Mucosa of rectum (tissue), 2 donors: ENCODE results near the gene CDIP1.

Experiments
- H3K27ac ChIP-seq, 2 donors: one replicate each; pipeline ENCODE4 v1.7.0; 2013; ENCODE audit warnings: inconsistent platforms in 2 of 2, low read depth in 2 of 2, low read length in 2 of 2
- H3K27me3 ChIP-seq, 2 donors: one replicate each; pipeline ENCODE4 v1.7.0; 2013; ENCODE audit warnings: low read length in 2 of 2; ENCODE audit not compliant: control insufficient read depth in 2 of 2, insufficient read depth in 2 of 2
- H3K36me3 ChIP-seq, 2 donors: one replicate each; pipeline ENCODE4 v1.7.0; 2013; ENCODE audit warnings: low read length in 2 of 2; ENCODE audit not compliant: control insufficient read depth in 2 of 2, insufficient read depth in 2 of 2
- H3K4me1 ChIP-seq, 2 donors: one replicate each; pipeline ENCODE4 v1.7.0; 2013; ENCODE audit warnings: low read length in 2 of 2, mild to moderate bottlenecking in 1 of 2; ENCODE audit not compliant: control insufficient read depth in 2 of 2, insufficient read depth in 2 of 2
- H3K4me3 ChIP-seq, 2 donors: one replicate each; pipeline ENCODE4 v1.7.0; 2013; ENCODE audit warnings: low read length in 2 of 2
- H3K9ac ChIP-seq, 2 donors: one replicate each; pipeline ENCODE4 v1.7.0; 2013; ENCODE audit warnings: low read length in 2 of 2, low read depth in 1 of 2, mild to moderate bottlenecking in 1 of 2
- H3K9me3 ChIP-seq, 2 donors: one replicate each; pipeline ENCODE4 v1.7.0; 2013; ENCODE audit warnings: low read length in 2 of 2; ENCODE audit not compliant: control insufficient read depth in 2 of 2
- donor health status: healthy.
- donor health status: Normal muscosa, but diverticular disease.

The CDIP1 gene

GRCh38 chr16:4531811-4532210 lies 6.8 kb downstream of the CDIP1 start:
- H3K27ac ChIP-seq, result no peak overlapping the region
- H3K36me3 ChIP-seq, result no peaks in the 10 kb centered on the region
- peaks cover 0 to 6% of the 10 kb centered on the region in 2 donors for H3K4me1 ChIP-seq
- H3K27me3 ChIP-seq, result no peaks in the 10 kb centered on the region
- no peak overlapping the region for H3K9ac ChIP-seq
- no peak overlapping the region for H3K4me3 ChIP-seq
- no peaks in the 10 kb centered on the region for H3K9me3 ChIP-seq

- H3K9ac ChIP-seq, result no peak overlapping the region
- H3K36me3 ChIP-seq, result no peaks in the 10 kb centered on the region
- H3K4me1 ChIP-seq, result peaks cover 0 to 6% of the 10 kb centered on the region in 2 donors
- H3K27me3 ChIP-seq, result no peaks in the 10 kb centered on the region
- no peaks in the 10 kb centered on the region for H3K9me3 ChIP-seq
- no peak overlapping the region for H3K4me3 ChIP-seq
- H3K27ac ChIP-seq, result peak overlapping the region; percentile 31 to 34
These were observed 9.2 kb downstream of the CDIP1 start for GRCh38 chr16:4529085-4530060.

- H3K4me1 ChIP-seq, result peaks cover 0 to 6% of the 10 kb centered on the region in 2 donors
- no peaks in the 10 kb centered on the region for H3K27me3 ChIP-seq
- no peaks in the 10 kb centered on the region for H3K9me3 ChIP-seq
- peaks cover 0 to 2% of the 10 kb centered on the region in 2 donors for H3K36me3 ChIP-seq
- no peak overlapping the region for H3K9ac ChIP-seq
- no peak overlapping the region for H3K27ac ChIP-seq
- H3K4me3 ChIP-seq, result no peak overlapping the region
These were observed 12.8 kb downstream of the CDIP1 start for GRCh38 chr16:4525634-4526277.

- Histone ChIP-seq H3K4me1 (peaks cover 0 to 6% of the 10 kb centered on the region in 2 donors), H3K9me3 (no peaks in the 10 kb centered on the region), H3K27ac (no peak overlapping the region), H3K9ac (no peak overlapping the region), H3K4me3 (no peak overlapping the region), H3K36me3 (peaks cover 0 to 2% of the 10 kb centered on the region in 2 donors), H3K27me3 (no peaks in the 10 kb centered on the region)
These were observed 13.5 kb downstream of the CDIP1 start for GRCh38 chr16:4525069-4525468.

GRCh38 chr16:4524571-4524970 lies 14.0 kb downstream of the CDIP1 start:
- H3K9me3 ChIP-seq, result no peaks in the 10 kb centered on the region
- peaks cover 0 to 2% of the 10 kb centered on the region in 2 donors for H3K36me3 ChIP-seq
- no peak overlapping the region for H3K4me3 ChIP-seq
- H3K4me1 ChIP-seq, result peaks cover 0 to 6% of the 10 kb centered on the region in 2 donors
- no peaks in the 10 kb centered on the region for H3K27me3 ChIP-seq
- no peak overlapping the region for H3K9ac ChIP-seq
- H3K27ac ChIP-seq, result no peak overlapping the region

GRCh38 chr16:4523686-4524085 lies 14.9 kb downstream of the CDIP1 start:
- Histone ChIP-seq H3K9ac (no peak overlapping the region), H3K4me1 (no peaks in the 10 kb centered on the region), H3K27ac (no peak overlapping the region)

GRCh38 chr16:4522051-4522581 lies 16.5 kb downstream of the CDIP1 start:
- H3K4me3 ChIP-seq, result no peak overlapping the region
- H3K27ac ChIP-seq, result no peak overlapping the region
- H3K4me1 ChIP-seq, result no peaks in the 10 kb centered on the region

More at GRCh38 chr16:4523686-4524085, 14.9 kb downstream of the CDIP1 start:
- Histone ChIP-seq H3K27me3 (no peaks in the 10 kb centered on the region), H3K36me3 (peaks cover 0 to 2% of the 10 kb centered on the region in 2 donors), H3K4me3 (no peak overlapping the region), H3K9me3 (no peaks in the 10 kb centered on the region)

GRCh38 chr16:4520913-4521312 lies 17.7 kb downstream of the CDIP1 start:
- Histone ChIP-seq H3K36me3 (peaks cover 0 to 2% of the 10 kb centered on the region in 2 donors), H3K9me3 (no peaks in the 10 kb centered on the region), H3K4me3 (no peak overlapping the region), H3K27ac (no peak overlapping the region), H3K27me3 (no peaks in the 10 kb centered on the region), H3K9ac (no peak overlapping the region), H3K4me1 (no peaks in the 10 kb centered on the region)

More at GRCh38 chr16:4522051-4522581, 16.5 kb downstream of the CDIP1 start:
- Histone ChIP-seq H3K27me3 (no peaks in the 10 kb centered on the region), H3K36me3 (peaks cover 0 to 2% of the 10 kb centered on the region in 2 donors), H3K9me3 (no peaks in the 10 kb centered on the region), H3K9ac (no peak overlapping the region)

- Histone ChIP-seq H3K27ac (no peak overlapping the region), H3K4me1 (peaks cover 3 to 5% of the 10 kb centered on the region in 2 donors)
These were observed 19.1 kb downstream of the CDIP1 start for GRCh38 chr16:4519274-4520058.

More at GRCh38 chr16:4519274-4520058, 19.1 kb downstream of the CDIP1 start:
- H3K4me3 ChIP-seq, result no peak overlapping the region
- H3K36me3 ChIP-seq, result peaks cover 0 to 2% of the 10 kb centered on the region in 2 donors
- H3K27me3 ChIP-seq, result no peaks in the 10 kb centered on the region
- H3K9ac ChIP-seq, result no peak overlapping the region
- no peaks in the 10 kb centered on the region for H3K9me3 ChIP-seq
